GM12873 (cell line): ENCODE data around the gene P2RX5.

Source experiments
- CTCF ChIP-seq: IDR thresholded peaks from 2 replicates; pipeline ENCODE4 v1.5.1; 2012; ENCODE audit warnings: low read depth, mild to moderate bottlenecking, moderate library complexity, low read length, control low read depth; ENCODE audit not compliant: insufficient read depth; ENCODE audit errors: missing control alignments

The P2RX5 gene

GRCh38 chr17:3722716-3723115 lies 26.8 kb upstream of the P2RX5 start:
- TF ChIP-seq CTCF = no peak

- no peak for TF ChIP-seq CTCF
Measured at GRCh38 chr17:3719265-3719664, 23.3 kb upstream of the P2RX5 start.

GRCh38 chr17:3718201-3718600 lies 22.2 kb upstream of the P2RX5 start:
- TF ChIP-seq CTCF = no peak

- no peak for TF ChIP-seq CTCF
Measured at GRCh38 chr17:3715296-3715695, 19.3 kb upstream of the P2RX5 start.

- TF ChIP-seq CTCF = no peak
Measured at GRCh38 chr17:3712811-3713463, 17.0 kb upstream of the P2RX5 start.

GRCh38 chr17:3710951-3711383 lies 15.0 kb upstream of the P2RX5 start:
- TF ChIP-seq CTCF = no peak

GRCh38 chr17:3708366-3708765 lies 12.4 kb upstream of the P2RX5 start:
- no peak for TF ChIP-seq CTCF
